CD1c-positive myeloid dendritic cell (primary cell): ENCODE results near the gene GLB1L3.
"Not testable (repeated sequence)": the region's sequence is repeated elsewhere in the genome, so short reads cannot be mapped to it uniquely, and the experiment has no call there.

Experiments used
- DNase-seq: peaks from one replicate; pipeline ENCODE4 v3.0.0-alpha.2; 2016; ENCODE audit errors: extremely low spot score

The GLB1L3 gene

GRCh38 chr11:134313821-134314607, 37.8 kb downstream of the GLB1L3 start:
- DNase-seq, result no peak

GRCh38 chr11:134317103-134317502, 40.9 kb downstream of the GLB1L3 start:
- DNase-seq, result no peak

GRCh38 chr11:134321373-134321772, 45.2 kb downstream of the GLB1L3 start:
- DNase-seq, result not testable (repeated sequence)

GRCh38 chr11:134322553-134322952, 46.4 kb downstream of the GLB1L3 start:
- no peak for DNase-seq

- DNase-seq, result no peak
These were observed 52.3 kb downstream of the GLB1L3 start for GRCh38 chr11:134328433-134328832.

- DNase-seq, result no peak
These were observed 54.6 kb downstream of the GLB1L3 start for GRCh38 chr11:134330611-134331353.

GRCh38 chr11:134331354-134332188, 55.4 kb downstream of the GLB1L3 start, which contains the start of gene GLB1L2:
Gene GLB1L2 (plus strand): TSS chr11:134331988. CDS start chr11:134332062, 74 bp downstream.
- DNase-seq, result peak; percentile 71

GRCh38 chr11:134332189-134332631, 56.0 kb downstream of the GLB1L3 start:
- DNase-seq, result no peak

- DNase-seq, result no peak
These were observed 56.6 kb downstream of the GLB1L3 start for GRCh38 chr11:134332782-134333181.

- DNase-seq, result no peak
These were observed 57.1 kb downstream of the GLB1L3 start for GRCh38 chr11:134333312-134333711.

GRCh38 chr11:134333946-134334345, 57.8 kb downstream of the GLB1L3 start:
- peak; percentile 52 for DNase-seq

- DNase-seq, result no peak
These were observed 58.8 kb downstream of the GLB1L3 start for GRCh38 chr11:134334796-134335571.

GRCh38 chr11:134337051-134337450, 60.9 kb downstream of the GLB1L3 start:
- DNase-seq, result no peak

- DNase-seq, result no peak
These were observed 61.9 kb downstream of the GLB1L3 start for GRCh38 chr11:134338068-134338467.

- DNase-seq, result no peak
These were observed 62.5 kb downstream of the GLB1L3 start for GRCh38 chr11:134338654-134339053.

- no peak for DNase-seq
These were observed 63.6 kb downstream of the GLB1L3 start for GRCh38 chr11:134339756-134340155.

- no peak for DNase-seq
These were observed 64.3 kb downstream of the GLB1L3 start for GRCh38 chr11:134340354-134340964.

GRCh38 chr11:134341805-134342571, 65.8 kb downstream of the GLB1L3 start:
- no peak for DNase-seq

- DNase-seq, result no peak
These were observed 66.6 kb downstream of the GLB1L3 start for GRCh38 chr11:134342572-134343340.
